ENCODE data around the gene TBC1D9.

GRCh38 chr4:140735317-140735716, 20.9 kb downstream of the TBC1D9 start:
- TF ChIP-seq POLR2AphosphoS5 (IDR thresholded peaks at IDR 0.05; ENCODE audit: low read depth, low read length), result no peak
- TF ChIP-seq POLR2A (IDR thresholded peaks at IDR 0.05; ENCODE audit: low read depth, low read length), result no peak
